Activated CD8-positive, alpha-beta memory T cell treated with anti-CD3 and anti-CD28 coated beads for 48 hours (primary cell): ENCODE measurements around the gene KLHDC10.
"Not testable (repeated sequence)": the region's sequence is repeated elsewhere in the genome, so short reads cannot be mapped to it uniquely, and the experiment has no call there.

ENCODE experiments used
- DNase-seq, 3 experiments: peaks; one replicate each; pipeline ENCODE4 v3.0.0-alpha.2; 2020; ENCODE audit warnings: low read depth in 2 of 3, low spot score in 2 of 3

The KLHDC10 gene

GRCh38 chr7:130079846-130080394 lies 9.6 kb downstream of the KLHDC10 start:
- no peak for DNase-seq

GRCh38 chr7:130083497-130083896 lies 13.2 kb downstream of the KLHDC10 start:
- DNase-seq, result not testable (repeated sequence)

GRCh38 chr7:130084037-130084875 lies 13.9 kb downstream of the KLHDC10 start:
- DNase-seq, result no peak

GRCh38 chr7:130085235-130085634 lies 14.9 kb downstream of the KLHDC10 start:
- not testable (repeated sequence) for DNase-seq

- DNase-seq, result no peak
These were observed 16.6 kb downstream of the KLHDC10 start for GRCh38 chr7:130086938-130087337.

GRCh38 chr7:130087364-130087763 lies 17.0 kb downstream of the KLHDC10 start:
- DNase-seq, result no peak

- no peak for DNase-seq
These were observed 20.6 kb downstream of the KLHDC10 start for GRCh38 chr7:130090745-130091532.

- no peak for DNase-seq
These were observed 21.7 kb downstream of the KLHDC10 start for GRCh38 chr7:130091999-130092398.

GRCh38 chr7:130092598-130092997 lies 22.3 kb downstream of the KLHDC10 start:
- DNase-seq, result no peak

- DNase-seq, result no peak
These were observed 25.5 kb downstream of the KLHDC10 start for GRCh38 chr7:130095812-130096211.

GRCh38 chr7:130096243-130096827 lies 26.0 kb downstream of the KLHDC10 start:
- no peak for DNase-seq

- no peak for DNase-seq
These were observed 29.0 kb downstream of the KLHDC10 start for GRCh38 chr7:130099331-130099730.

GRCh38 chr7:130102588-130102987 lies 32.3 kb downstream of the KLHDC10 start:
- no peak for DNase-seq

- DNase-seq, result no peak
These were observed 37.8 kb downstream of the KLHDC10 start for GRCh38 chr7:130107949-130108674.

GRCh38 chr7:130108809-130109208 lies 38.5 kb downstream of the KLHDC10 start:
- no peak for DNase-seq

- no peak for DNase-seq
These were observed 41.8 kb downstream of the KLHDC10 start for GRCh38 chr7:130112093-130112492.

- no peak for DNase-seq
These were observed 42.5 kb downstream of the KLHDC10 start for GRCh38 chr7:130112662-130113425.

GRCh38 chr7:130113426-130113805 lies 43.1 kb downstream of the KLHDC10 start:
- DNase-seq, result not testable (repeated sequence)

- no peak for DNase-seq
These were observed 43.6 kb downstream of the KLHDC10 start for GRCh38 chr7:130113887-130114286.

- no peak for DNase-seq
These were observed 44.0 kb downstream of the KLHDC10 start for GRCh38 chr7:130114374-130114773.
